Mesendoderm (in vitro differentiated cells): Measurements from ENCODE around the gene MSH4. TPM values are rescaled to one million over a fixed set of nuclear protein-coding genes. Genes with fewer than 3 reads are reported as not detected.

Experiments
- small RNA-seq: library from polyadenylated mRNA; stranded (forward); fragments of <200 nt; extraction: miRNeasy Mini kit (QIAGEN cat#:217004); gene quantifications from one replicate; pipeline ENCODE3, GENCODE V24; 2013; ENCODE audit not compliant: insufficient read depth

Gene MSH4

Small RNA genes within 50 kb of the gene (small RNA-seq; reads per million reads assigned to genes)
- not detected for gene SNORD45A
- not detected for gene SNORD45B
- not detected for gene SNORD45C
